ENCODE measurements around the gene TNFRSF1B. TPM values are rescaled to one million over a fixed set of nuclear protein-coding genes. Genes with fewer than 3 reads are reported as not detected.

TNFRSF1B gene
- total RNA-seq, 4 donors from 2014 or later = 34.0 to 122 (median 84.5) TPM

GRCh38 chr1:12152113-12152891, 14.5 kb upstream of the TNFRSF1B start:
- ATAC-seq (ENCODE audit: low FRiP score) (no peak), DNase-seq (ENCODE audit: low spot score) (no peak)
- no peak for TF ChIP-seq CTCF (IDR thresholded peaks at IDR 0.05)

- no peak for TF ChIP-seq CTCF (IDR thresholded peaks at IDR 0.05)
- no peak for DNase-seq (ENCODE audit: low spot score)
- ATAC-seq (ENCODE audit: low FRiP score) = peak; percentile 37
Measured at GRCh38 chr1:12153181-12153785, 13.5 kb upstream of the TNFRSF1B start.

GRCh38 chr1:12155328-12155727, 11.5 kb upstream of the TNFRSF1B start:
- TF ChIP-seq CTCF (IDR thresholded peaks at IDR 0.05) = no peak
- DNase-seq (ENCODE audit: low spot score) = no peak

GRCh38 chr1:12157366-12158231, 9.2 kb upstream of the TNFRSF1B start:
- ATAC-seq (ENCODE audit: low FRiP score) = peak; percentile 57
- TF ChIP-seq CTCF (IDR thresholded peaks at IDR 0.05) = no peak
- no peak for DNase-seq (ENCODE audit: low spot score)

More at GRCh38 chr1:12155328-12155727, 11.5 kb upstream of the TNFRSF1B start:
- ATAC-seq (ENCODE audit: low FRiP score) = no peak

- TF ChIP-seq CTCF (IDR thresholded peaks at IDR 0.05) = no peak
- DNase-seq (ENCODE audit: low spot score) (no peak), ATAC-seq (ENCODE audit: low FRiP score) (no peak)
Measured at GRCh38 chr1:12158357-12159092, 8.3 kb upstream of the TNFRSF1B start.

- no peak for TF ChIP-seq CTCF (IDR thresholded peaks at IDR 0.05)
- DNase-seq (ENCODE audit: low spot score) = no peak
- ATAC-seq (ENCODE audit: low FRiP score) = no peak
Measured at GRCh38 chr1:12159816-12160215, 7.0 kb upstream of the TNFRSF1B start.
